ENCODE data around the gene FLRT1.

The FLRT1 gene

GRCh38 chr11:64007160-64007628 is 28.5 kb upstream of the FLRT1 start:
- DNase-seq = peak; percentile 18

DNA sequence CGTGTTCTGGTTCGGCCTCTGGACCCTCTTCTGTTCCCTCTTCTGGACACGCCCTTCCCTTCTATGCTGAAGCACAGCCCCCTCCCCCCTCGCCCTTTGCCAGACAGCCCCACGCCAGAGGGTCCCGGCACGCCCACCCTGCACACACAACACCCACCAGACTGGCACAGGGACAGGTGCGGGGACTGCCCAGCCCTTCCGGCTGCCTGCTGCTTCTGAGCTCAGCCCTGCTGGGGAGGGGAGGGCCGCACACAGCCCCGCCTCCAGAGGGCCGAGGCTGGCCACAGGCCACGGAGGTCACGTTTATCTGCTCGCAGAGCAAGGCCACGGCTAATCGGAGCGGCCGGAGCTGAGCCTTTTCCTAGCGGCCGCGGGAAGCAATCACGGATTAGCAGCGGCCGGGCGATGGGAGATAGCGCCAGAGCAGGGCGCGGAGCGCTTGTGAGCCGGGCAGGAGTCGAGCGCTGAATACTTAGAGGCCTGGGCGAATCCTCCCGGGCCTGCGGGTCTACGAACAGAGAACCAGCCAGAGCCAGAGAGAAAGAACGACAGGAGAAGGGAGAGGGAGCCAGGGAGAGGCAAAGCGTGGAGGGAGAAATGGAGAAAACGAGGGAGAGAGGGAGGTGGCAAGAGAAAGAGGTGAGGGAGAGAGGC is 28.0 kb upstream of the FLRT1 start:
- DNase-seq = peak; percentile 28

GRCh38 chr11:64008283-64008913 is 27.3 kb upstream of the FLRT1 start:
- no peak for DNase-seq

DNA sequence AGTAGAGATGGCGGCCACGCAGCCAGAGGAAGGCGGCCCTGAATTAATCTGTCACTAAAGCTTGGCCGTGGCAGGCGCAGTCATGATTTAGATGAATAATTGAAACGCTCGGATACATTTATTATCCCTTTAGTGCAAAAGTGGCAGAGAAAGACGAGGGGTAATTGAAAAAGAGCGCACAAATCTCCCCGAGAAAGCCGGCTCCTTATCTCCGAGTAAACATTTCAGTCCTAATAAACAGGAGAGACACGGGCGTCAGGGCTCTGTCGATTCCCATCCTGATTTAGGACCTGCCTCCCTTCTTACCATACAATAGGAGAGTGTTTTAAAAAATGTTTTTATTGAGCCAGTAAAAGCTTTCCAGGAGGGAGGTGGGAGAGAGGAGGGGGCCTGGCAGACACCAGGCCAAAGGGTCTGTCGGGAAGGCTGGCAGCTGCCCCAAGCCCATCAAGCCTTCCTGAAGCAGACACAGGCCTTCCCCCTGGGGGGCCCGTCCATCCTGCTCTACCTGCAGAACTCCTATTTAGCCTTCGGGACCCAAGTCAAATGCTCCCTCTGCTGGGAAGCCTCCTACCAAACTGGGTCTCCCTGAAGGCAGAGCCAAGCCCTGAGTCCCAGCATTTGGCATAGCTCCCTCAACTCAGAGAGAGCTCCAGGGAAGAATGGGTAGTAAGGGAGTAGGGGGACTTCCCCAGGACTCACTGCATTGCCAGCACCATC is 26.7 kb upstream of the FLRT1 start:
- no peak for DNase-seq

DNA sequence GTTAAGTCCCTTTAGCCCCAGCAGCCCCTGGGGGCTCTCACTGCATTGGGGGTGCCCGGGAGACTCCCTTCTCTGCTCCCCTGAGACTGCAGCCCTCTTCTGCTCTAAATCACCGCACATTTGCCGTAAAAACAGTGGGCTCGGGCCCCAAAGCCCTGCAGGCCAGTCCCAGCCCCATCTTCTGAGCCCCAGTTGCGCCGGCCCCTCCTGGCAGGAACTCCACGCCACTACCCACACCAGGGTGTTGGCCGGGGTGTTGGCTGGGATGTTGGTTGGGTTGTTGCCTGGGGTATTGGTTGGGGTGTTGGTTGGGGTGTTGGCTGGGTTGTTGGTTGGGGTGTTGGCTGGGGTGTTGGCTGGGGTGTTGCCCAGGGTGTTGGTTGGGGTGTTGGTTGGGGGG is 26.0 kb upstream of the FLRT1 start:
- no peak for DNase-seq

DNA sequence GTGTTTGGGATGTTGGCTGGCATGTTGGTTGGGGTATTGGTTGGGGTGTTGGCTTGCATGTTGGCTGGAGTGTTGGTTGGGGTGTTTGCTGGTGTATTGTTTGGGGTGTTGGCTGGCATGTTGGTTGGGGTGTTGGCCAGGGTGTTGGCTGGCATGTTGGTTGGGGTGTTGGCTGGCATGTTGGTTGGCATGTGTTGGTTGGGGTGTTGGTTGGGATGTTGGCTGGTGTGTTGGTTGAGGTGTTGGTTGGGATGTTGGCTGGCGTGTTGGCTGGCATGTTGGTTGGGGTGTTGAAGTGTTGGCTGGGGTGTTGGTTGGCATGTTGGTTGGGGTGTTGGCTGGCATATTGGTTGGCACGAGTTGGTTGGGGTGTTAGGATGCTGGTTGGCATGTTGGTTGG is 24.9 kb upstream of the FLRT1 start:
- no peak for DNase-seq

- DNase-seq = no peak
Measured at GRCh38 chr11:64011371-64011770, 24.4 kb upstream of the FLRT1 start.

DNA sequence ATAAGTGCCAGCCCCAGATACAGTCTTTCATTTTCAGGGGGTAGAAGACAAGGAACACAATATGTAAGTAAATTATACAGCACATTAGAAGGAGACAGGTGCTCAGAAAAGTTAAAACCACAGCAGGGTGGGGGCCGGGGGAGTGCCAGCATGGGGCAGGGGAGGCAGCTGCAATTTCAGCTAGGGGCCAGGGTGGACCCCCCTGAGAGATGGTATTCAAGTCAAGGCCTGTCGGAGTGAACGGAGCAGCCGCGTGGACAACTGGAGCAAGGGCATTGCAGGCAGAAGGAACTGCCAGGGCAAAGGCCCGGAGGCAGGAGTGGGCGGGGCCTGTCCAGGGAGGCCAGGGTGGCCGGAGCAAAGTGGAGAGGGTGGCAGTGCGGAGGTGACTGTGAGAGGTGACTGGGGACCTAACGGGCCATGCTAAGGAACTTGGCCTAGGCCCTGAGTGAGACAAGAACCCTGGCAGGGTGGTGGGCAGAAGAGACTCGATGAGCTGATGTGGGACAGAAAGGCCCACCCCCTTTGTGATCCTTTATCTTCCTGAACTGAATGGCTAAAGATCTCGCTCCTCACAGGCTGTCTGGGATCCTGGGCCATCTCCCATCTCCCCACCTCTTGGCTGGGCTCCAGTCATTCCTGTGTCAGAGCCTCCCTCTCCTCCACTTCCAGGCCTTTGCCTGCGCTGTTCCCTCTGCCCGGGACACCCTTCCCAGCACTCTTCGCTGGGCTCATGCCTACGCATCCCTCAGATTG is 22.4 kb upstream of the FLRT1 start:
- DNase-seq = no peak

DNA sequence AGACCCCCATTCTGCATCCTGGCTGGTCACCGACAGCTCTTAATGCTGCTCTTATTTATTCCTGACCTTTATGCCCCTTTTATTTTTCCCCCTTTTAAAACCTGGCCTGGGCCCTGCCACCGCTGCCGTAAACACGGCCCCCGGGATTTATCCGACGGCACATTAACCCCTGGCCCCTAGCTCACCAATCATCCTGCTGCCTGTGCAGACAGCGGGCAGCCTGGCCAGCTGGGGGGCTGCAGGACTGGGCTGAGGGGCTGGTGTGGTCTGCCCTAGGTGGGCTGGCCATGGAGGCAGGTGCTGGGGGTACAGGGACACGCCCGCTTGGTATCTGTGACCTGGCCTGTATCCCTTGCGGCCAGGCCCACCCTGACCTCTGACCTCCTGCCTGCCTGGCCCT is 21.4 kb upstream of the FLRT1 start:
- DNase-seq = no peak

DNA sequence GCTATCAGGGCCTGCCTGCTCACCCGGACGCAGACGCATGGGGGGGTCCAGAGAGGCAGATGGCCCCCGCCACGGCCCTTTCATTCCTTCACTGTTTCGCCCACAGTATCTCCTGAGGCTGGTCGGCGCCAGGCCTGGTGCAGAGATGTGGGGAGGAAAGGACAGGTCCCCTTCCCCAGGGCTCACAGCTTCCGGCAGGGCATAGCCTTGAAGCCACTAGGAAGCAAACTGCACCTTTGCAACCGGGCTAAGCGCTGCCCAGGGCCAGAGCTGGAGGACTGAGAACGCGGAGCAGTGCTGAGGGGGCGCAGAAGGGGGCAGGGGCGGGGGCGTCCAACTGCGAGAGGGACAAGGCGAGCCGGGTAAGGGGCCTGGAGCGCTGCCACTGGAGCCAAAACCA is 20.2 kb upstream of the FLRT1 start:
- no peak for DNase-seq

GRCh38 chr11:64015935-64016845 is 19.5 kb upstream of the FLRT1 start:
- DNase-seq = no peak

GRCh38 chr11:64017945-64018224 is 17.8 kb upstream of the FLRT1 start:
- DNase-seq = no peak

DNA sequence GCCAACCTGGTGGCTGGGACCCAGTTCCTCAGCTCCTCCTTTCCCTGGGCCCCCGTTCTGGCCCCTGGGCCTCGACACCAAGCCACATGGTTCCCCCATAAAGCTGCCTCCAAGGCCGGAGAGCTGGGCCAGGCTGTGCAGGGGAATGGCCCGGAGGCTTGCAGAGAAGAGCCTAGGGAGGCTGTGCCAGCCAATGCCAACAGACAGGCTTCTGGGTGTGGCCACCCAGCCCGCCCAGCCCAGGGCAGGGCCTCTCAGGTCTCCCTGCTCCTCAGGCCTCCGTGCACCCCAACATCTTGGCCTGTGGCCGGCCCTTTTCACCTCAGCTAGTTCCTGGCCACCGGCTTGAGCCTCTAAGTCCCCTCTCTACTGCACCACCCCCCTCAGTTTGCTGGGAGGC is 17.4 kb upstream of the FLRT1 start:
- DNase-seq = no peak

DNA sequence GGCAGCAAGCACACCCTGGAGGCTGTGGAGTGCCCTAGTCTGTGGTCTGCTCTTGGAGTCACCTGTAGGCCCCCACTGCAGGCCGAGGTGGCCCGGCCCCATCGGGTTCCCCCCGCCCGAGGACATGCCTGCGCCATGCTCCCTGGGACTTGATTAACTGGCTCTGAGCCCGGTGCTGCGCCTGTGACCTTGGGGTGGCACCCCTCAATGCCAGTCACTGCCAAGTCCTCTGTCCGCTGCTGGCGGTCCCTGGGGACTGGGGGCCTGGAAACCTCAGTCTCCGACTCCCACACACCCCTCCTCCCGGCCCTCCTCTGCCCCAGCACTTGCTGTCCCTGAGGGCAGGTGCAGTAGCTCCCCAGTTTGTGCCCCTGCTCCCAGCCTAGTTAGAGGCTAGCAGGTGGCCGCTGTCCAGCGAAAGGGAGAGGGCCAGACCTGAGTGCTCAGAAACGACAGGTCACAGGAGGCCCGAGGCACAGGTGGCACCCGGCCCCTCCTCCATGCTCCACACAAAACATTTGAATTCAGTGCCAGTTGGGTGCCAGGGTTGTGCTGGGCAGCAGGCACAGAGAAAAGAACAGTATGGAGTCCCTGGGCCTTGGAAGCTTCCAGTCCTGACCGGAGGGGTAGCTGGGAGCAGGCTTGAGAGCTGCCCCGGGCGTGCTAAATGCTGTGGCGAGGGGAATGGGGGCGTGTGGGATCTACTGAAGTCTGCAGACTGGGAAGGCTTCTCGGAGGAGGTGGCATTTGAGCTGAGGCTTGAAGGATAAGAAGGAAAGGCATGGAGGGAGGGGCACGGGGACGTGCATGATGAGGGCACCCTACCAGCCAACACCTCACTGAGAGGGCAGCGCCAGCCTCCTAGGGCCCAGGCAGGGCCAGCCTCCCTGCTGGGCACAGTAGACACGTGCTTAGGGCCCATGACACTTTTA is 16.4 kb upstream of the FLRT1 start:
- DNase-seq = no peak

DNA sequence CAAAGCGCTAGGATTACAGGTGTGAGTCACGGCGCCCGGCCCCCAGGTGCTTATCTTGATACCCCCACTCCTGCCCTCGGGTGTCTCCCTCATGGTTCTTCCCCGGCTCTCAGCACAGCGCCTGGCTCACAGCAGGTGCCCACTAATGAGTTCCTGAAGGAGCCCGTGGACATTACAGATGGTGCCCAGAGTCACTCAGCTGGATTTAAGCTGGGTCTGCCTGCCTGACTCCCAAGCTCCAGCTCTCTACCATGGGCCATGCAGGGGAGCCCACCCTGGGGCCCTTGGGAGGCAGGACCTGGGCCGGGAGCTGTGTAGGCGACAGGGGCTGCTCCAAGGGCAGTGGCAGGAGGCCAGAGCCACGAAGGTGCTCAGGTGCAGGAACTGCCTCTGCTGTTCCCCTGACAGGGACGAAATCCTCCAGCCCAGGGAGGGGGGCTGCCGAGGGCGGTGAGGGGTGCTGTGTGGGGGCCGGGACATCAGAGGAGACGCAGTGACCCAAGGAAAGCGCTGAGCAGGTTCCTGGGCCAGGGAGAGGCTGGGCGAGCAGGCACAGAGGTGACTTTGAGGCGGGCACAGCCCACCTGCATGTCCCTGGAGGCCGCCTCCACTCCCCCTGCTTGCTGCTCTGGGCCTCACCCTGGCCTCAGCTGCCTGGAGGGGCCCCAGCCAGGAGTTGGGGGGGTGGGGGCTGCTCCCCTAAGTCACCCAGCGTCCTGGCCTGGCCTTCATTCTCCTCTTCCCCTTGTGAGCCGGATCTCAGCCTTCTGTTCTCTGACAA is 14.6 kb upstream of the FLRT1 start:
- no peak for DNase-seq

DNA sequence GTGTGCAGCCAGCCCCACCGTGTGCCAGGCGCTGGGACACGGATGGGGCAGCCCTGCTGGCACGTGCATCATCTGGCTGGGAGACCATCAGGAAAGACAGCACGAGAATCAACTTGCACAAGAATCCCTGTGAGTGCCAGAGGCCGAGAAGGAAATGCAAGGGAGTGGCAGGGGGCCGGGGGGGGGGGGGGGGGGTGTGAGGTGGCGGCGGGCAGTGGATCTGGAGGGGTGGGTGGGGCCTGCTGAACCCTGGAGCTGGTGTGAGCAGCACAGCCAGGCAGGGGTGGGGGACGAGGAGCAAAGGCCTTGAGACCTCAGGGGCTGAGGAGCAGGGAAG is 14.0 kb upstream of the FLRT1 start:
- no peak for DNase-seq

GRCh38 chr11:64022125-64022784 is 13.5 kb upstream of the FLRT1 start:
- DNase-seq = no peak

DNA sequence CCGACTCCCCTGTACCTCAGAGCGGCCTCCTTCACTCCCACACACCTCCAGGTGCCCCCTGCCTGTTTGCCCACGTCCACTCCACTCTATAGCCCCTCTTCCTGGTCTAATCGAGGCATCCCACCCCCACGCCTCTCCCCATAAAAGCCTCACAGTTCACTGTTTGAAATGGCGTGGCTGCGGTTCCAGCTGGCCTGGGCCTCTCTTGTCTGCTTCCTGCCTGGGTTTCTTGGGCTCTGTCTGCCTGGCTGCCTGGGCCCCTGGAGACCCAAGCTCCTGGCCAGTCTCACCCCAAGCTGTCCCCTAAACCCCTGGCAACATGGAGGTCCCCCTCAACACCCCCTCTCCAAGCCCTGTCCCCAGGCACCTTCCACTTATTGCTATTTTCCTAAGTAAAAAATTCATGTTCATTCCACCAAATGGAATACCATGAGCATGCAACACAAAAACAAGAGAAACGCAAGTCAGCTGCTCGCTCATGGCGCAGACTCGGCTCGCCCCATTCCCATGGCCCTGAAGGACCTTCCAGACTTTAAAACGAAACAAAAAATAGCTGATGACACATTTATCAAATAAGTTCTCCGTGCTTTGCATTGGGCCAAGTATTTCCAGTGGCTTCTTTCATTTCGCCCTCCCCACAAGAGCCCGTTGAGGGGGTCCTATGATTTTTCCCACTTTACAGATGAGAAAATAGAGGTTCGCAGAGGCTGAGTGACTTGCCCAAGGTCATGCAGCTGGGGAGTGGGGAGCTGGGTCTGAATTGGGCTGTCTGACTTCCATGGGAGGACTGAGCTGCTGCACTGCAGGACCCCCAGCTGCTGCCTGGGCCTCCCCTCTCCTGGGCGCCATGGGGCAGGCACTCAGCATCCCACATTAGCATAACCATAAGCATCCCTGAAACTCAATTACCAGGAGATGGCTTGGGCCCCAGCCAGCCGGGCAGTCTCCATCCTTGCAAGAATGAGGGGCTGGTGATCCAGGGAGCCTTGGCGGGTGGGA is 11.7 kb upstream of the FLRT1 start:
- DNase-seq = no peak

- no peak for DNase-seq
Measured at GRCh38 chr11:64025205-64025604, 10.5 kb upstream of the FLRT1 start.
